Esophagus squamous epithelium (tissue), 4 donors: ENCODE results near the gene MBOAT2.

Experiments
- POLR2A ChIP-seq, 4 donors: fragments of 450-650 bp; IDR thresholded peaks; one replicate each; pipeline ENCODE4 v1.6.1; 2017; ENCODE audit warnings: antibody characterized with exemption in 4 of 4, mild to moderate bottlenecking in 4 of 4, moderate library complexity in 3 of 4
- TF ChIP-seq, protein P1 (sequence below), 6 experiments: fragments of 450-650 bp in 4 of 6; fragments of 200-600 bp in 2 of 6; sonication (generic) in 2 of 6; IDR thresholded peaks; one replicate each; pipeline ENCODE4 v1.5.1; 2016 to 2019; ENCODE audit warnings: antibody characterized with exemption in 6 of 6, mild to moderate bottlenecking in 4 of 6, moderate library complexity in 4 of 6

DNA sequence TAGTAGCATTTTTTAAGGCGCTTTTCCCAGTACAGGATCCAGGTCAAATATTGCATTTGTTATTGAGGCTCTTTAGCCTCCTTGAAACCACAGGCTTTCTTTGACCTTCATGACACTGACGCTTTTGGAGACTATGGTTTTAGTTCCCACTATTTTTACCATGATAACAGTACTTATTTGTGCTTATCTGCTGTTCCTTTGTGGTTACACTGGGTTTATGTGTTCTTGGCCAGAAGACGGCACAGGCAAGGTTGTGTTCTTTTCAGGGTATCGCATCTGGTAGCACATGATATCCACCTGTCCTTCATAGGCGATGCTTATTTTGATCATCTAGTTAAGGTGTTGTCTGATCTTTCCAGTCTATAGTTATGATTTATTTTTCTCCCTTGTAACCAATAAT lies 16.8 kb upstream of the MBOAT2 start:
- TF ChIP-seq, protein P1, sequence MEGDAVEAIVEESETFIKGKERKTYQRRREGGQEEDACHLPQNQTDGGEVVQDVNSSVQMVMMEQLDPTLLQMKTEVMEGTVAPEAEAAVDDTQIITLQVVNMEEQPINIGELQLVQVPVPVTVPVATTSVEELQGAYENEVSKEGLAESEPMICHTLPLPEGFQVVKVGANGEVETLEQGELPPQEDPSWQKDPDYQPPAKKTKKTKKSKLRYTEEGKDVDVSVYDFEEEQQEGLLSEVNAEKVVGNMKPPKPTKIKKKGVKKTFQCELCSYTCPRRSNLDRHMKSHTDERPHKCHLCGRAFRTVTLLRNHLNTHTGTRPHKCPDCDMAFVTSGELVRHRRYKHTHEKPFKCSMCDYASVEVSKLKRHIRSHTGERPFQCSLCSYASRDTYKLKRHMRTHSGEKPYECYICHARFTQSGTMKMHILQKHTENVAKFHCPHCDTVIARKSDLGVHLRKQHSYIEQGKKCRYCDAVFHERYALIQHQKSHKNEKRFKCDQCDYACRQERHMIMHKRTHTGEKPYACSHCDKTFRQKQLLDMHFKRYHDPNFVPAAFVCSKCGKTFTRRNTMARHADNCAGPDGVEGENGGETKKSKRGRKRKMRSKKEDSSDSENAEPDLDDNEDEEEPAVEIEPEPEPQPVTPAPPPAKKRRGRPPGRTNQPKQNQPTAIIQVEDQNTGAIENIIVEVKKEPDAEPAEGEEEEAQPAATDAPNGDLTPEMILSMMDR (IDR thresholded peaks at IDR 0.05), result no peak
- no peak for TF ChIP-seq POLR2A (IDR thresholded peaks at IDR 0.05)
